ENCODE measurements around the gene MTR.
"Not testable (repeated sequence)": the region's sequence is repeated elsewhere in the genome, so short reads cannot be mapped to it uniquely, and the experiment has no call there.

Gene MTR

GRCh38 chr1:236853921-236854604, 59.0 kb downstream of the MTR start:
- no peak for DNase-seq (ENCODE audit: low spot score)
- no peak for TF ChIP-seq CTCF (IDR thresholded peaks at IDR 0.05; ENCODE audit: extremely low read depth, missing control alignments)

GRCh38 chr1:236854605-236854983, 59.5 kb downstream of the MTR start:
- no peak for DNase-seq (ENCODE audit: low spot score)
- no peak for TF ChIP-seq CTCF (IDR thresholded peaks at IDR 0.05; ENCODE audit: extremely low read depth, missing control alignments)

- not testable (repeated sequence) for DNase-seq (ENCODE audit: low spot score)
Measured at GRCh38 chr1:236856649-236857048, 61.6 kb downstream of the MTR start.

- no peak for TF ChIP-seq CTCF (IDR thresholded peaks at IDR 0.05; ENCODE audit: extremely low read depth, missing control alignments)
- no peak for DNase-seq (ENCODE audit: low spot score)
Measured at GRCh38 chr1:236858165-236858564, 63.1 kb downstream of the MTR start.

GRCh38 chr1:236860101-236860500, 65.0 kb downstream of the MTR start:
- no peak for TF ChIP-seq CTCF (IDR thresholded peaks at IDR 0.05; ENCODE audit: extremely low read depth, missing control alignments)
- no peak for DNase-seq (ENCODE audit: low spot score)

GRCh38 chr1:236860674-236861073, 65.6 kb downstream of the MTR start:
- TF ChIP-seq CTCF (IDR thresholded peaks at IDR 0.05; ENCODE audit: extremely low read depth, missing control alignments) = no peak
- DNase-seq (ENCODE audit: low spot score) = no peak

GRCh38 chr1:236861560-236862218, 66.6 kb downstream of the MTR start:
- DNase-seq (ENCODE audit: low spot score) = no peak
- TF ChIP-seq CTCF (IDR thresholded peaks at IDR 0.05; ENCODE audit: extremely low read depth, missing control alignments) = no peak

GRCh38 chr1:236862219-236862591, 67.1 kb downstream of the MTR start:
- TF ChIP-seq CTCF (IDR thresholded peaks at IDR 0.05; ENCODE audit: extremely low read depth, missing control alignments) = no peak
- DNase-seq (ENCODE audit: low spot score) = no peak
